ENCODE results near the gene SOX1.

Gene SOX1

DNA sequence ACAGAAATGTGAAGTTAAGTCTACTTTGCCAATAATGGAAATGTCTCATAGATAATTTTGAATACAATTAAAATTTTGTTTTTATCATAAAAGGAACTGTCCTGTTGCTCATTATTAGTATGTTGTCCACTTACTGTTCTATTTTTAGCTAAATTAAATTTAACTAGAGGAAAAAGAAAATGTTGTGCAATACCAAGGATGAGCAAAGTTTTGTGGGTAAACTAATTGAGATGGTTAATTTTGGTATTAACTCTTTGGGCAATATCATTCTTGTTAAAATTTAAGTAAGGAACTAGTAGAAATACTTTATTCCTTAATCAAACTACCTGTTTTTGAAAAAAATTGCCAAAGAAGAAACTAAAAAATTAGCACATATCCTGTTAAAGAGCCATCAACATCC lies 43.5 kb downstream of the SOX1 start:
- DNase-seq (ENCODE audit: low read depth), result no peak
- TF ChIP-seq, protein P1, sequence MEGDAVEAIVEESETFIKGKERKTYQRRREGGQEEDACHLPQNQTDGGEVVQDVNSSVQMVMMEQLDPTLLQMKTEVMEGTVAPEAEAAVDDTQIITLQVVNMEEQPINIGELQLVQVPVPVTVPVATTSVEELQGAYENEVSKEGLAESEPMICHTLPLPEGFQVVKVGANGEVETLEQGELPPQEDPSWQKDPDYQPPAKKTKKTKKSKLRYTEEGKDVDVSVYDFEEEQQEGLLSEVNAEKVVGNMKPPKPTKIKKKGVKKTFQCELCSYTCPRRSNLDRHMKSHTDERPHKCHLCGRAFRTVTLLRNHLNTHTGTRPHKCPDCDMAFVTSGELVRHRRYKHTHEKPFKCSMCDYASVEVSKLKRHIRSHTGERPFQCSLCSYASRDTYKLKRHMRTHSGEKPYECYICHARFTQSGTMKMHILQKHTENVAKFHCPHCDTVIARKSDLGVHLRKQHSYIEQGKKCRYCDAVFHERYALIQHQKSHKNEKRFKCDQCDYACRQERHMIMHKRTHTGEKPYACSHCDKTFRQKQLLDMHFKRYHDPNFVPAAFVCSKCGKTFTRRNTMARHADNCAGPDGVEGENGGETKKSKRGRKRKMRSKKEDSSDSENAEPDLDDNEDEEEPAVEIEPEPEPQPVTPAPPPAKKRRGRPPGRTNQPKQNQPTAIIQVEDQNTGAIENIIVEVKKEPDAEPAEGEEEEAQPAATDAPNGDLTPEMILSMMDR (conservative IDR thresholded peaks at IDR 0.05; ENCODE audit: control insufficient read depth, insufficient read depth, low read depth, low read length), result no peak
- H3K4me3 ChIP-seq (ENCODE audit: control insufficient read depth, low read depth, low read length), result no peak overlapping the region

DNA sequence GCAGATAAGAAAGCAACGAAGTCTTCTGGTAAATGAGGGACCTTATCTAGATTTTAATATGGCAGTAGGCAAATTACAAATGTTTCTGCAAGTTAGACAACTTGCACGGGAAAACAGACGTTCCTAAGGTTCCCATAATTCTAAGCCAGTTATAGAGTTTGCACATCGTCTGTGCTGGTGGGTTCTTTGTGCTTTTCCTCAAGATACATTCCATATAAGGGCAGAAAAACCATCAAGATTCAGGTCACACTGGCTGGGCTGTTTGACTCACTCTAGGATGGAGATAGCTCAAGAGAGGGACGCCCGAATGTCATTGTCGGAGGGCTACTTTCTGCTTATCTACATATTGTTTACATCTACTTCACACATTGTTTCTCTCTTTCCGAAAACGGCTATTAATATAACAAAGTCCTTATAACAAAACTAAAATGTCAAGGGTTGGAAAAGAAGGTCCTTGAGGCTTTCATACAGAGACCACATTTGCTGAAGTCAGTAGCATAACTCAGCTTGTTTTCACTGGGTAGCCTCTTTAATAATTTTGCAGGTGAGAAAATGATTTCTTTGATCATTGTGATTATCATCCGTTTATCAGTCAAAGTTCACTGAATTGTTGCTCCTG lies 44.4 kb downstream of the SOX1 start:
- H3K4me3 ChIP-seq (ENCODE audit: control insufficient read depth, low read depth, low read length), result no peak overlapping the region
- no peak for DNase-seq (ENCODE audit: low read depth)
- TF ChIP-seq, protein P1 (conservative IDR thresholded peaks at IDR 0.05; ENCODE audit: control insufficient read depth, insufficient read depth, low read depth, low read length), result no peak

DNA sequence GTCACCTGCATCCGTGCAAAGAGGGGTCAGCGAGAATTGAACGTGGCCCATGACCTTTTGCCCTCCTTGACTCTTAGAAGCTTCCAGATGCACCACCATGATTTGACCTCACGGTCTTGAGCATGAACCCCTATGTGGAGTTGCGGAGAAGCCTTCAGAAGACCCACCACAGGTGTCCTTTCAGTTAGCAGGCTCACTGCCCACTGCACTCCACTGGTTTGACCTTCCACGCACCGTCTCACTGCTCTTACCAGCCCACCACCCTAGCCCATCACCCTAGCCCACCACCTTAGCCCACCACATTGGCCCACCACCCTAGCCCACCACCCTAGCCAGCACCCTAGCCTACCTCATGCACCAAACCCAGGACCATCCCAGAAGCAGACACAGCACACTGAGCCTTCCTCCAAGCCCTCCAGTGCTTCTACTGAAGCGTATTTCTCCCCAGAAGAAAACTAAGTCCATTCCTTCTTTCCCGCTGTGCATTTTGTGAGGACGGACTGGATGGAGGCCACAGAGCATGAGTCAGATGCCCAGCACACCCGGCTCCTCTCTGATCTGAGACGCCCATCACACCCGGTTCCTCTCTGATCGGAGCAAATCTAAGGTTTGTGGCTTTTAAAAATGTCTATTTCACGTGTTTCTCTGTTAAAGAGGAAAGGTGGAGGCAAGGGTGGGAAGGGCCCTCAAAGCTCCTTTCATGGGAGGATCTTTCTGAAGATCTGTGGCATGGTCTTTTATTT lies 45.8 kb downstream of the SOX1 start:
- H3K4me3 ChIP-seq (ENCODE audit: control insufficient read depth, low read depth, low read length), result no peak overlapping the region
- no peak for DNase-seq (ENCODE audit: low read depth)
- TF ChIP-seq, protein P1 (conservative IDR thresholded peaks at IDR 0.05; ENCODE audit: control insufficient read depth, insufficient read depth, low read depth, low read length), result no peak

DNA sequence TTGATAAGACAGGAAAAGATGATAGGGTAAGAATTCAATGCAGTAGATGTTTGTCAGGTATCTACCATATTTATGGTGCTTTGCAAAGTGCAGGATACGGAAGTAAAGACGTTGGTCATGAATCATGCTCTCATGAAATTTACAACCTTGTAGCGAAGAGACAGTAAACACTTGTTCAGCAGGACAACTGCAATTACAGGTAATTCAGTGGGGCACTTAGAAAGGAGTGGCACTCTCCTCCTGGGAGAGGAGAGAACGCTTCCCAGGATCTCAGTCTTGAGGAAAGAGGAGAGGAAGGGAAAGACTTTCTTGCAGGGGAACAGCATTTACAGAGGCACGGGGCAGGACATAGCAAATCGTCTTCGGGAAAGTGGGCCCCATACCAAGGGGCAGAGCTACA lies 46.4 kb downstream of the SOX1 start:
- no peak overlapping the region for H3K4me3 ChIP-seq (ENCODE audit: control insufficient read depth, low read depth, low read length)
- DNase-seq (ENCODE audit: low read depth), result no peak
- TF ChIP-seq, protein P1 (conservative IDR thresholded peaks at IDR 0.05; ENCODE audit: control insufficient read depth, insufficient read depth, low read depth, low read length), result no peak

DNA sequence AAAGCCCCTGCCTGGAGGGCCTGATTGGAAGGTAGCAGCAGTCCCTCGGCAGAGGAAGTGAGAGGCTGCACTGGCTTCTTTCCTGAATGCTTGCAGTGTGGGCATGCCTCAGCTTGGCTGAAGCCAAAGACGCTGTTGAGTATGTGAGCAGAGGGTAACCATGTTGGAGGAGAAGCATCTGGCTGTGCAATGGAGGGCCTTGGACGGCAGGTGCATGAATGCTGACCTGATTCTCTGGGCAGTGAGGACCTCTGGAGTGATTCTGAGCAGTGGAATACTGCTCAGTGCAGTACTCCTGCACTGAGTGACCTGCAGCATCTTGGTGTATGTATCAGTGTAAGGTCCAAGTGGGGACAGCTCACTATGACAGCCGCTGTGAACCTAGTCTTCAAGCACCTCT lies 46.9 kb downstream of the SOX1 start:
- TF ChIP-seq, protein P1 (conservative IDR thresholded peaks at IDR 0.05; ENCODE audit: control insufficient read depth, insufficient read depth, low read depth, low read length), result no peak
- no peak for DNase-seq (ENCODE audit: low read depth)
- H3K4me3 ChIP-seq (ENCODE audit: control insufficient read depth, low read depth, low read length), result no peak overlapping the region

DNA sequence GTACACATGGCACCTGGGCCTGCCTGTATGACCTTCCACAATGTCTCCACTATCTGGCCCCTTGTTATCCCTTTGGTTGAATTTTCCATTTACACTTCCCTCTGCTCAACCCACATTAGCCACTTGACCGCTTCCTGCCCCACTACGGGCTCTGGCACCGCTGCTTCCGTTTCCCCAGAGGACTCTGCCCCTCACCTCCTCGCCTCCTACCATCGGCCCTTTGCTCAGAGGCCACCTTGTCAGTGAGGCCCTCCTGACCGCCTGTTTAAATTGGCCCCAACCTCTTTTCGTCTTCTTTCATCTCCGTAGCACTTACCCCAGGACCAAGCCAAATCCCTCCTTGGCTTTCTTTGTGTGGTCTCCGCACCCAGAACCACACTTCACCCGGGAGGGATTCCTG lies 47.4 kb downstream of the SOX1 start:
- DNase-seq (ENCODE audit: low read depth), result no peak
- TF ChIP-seq, protein P1 (conservative IDR thresholded peaks at IDR 0.05; ENCODE audit: control insufficient read depth, insufficient read depth, low read depth, low read length), result no peak
- no peak overlapping the region for H3K4me3 ChIP-seq (ENCODE audit: control insufficient read depth, low read depth, low read length)

Measured in fibroblast of mammary gland (primary cell).